HepG2 (cell line): ENCODE measurements around the gene CCDC87. TPM values are rescaled to one million over a fixed set of nuclear protein-coding genes. Genes with fewer than 3 reads are reported as not detected.

ENCODE experiments used
- ATAC-seq: fragments of 200-7000 bp; cut with Tn5 transposase; 3 replicates; pipeline ENCODE4 v1.9.1; 2020; ENCODE audit warnings: mild to moderate bottlenecking, moderate library complexity
- BruUV-seq: library from RNA; stranded (reverse); fragments of 400-500 nt; replicated peaks from 2 replicates; lab custom pipeline; 2021; lab: Mats Ljungman, UMichigan
- CTCF ChIA-PET: fragments of 300-600 bp; formaldehyde crosslinking; extraction: SDS; loops from one replicate; lab custom pipeline; 2021; ENCODE audit warnings: low total read pairs, inconsistent platforms, low intra/inter-chr PET ratio; lab: Yijun Ruan, JAX
- POLR2A ChIA-PET: fragments of 350-600 bp; sonication (Branson Sonifier 250); formaldehyde crosslinking; loops from one replicate; lab custom pipeline; 2020; ENCODE audit warnings: antibody characterized with exemption, inconsistent platforms; lab: Yijun Ruan, JAX
- DNase-seq: peaks from one replicate; pipeline ENCODE4 v3.0.0-alpha.2; 2015; ENCODE audit warnings: low spot score
- FAIRE-seq: peaks from 3 replicates; lab custom pipeline; 2011; peaks lifted over from hg19 to GRCh38; lab: Jason Lieb, UNC
- H2AFZ ChIP-seq: one replicate; pipeline ENCODE4 v1.6.1; 2011; ENCODE audit warnings: low read length, inconsistent platforms
- H3K27ac ChIP-seq: fragments of 300-600 bp; 3 replicates; pipeline ENCODE4 v1.8.0; 2011; ENCODE audit warnings: mixed run types, mild to moderate bottlenecking, mixed read lengths, low read length, inconsistent platforms; ENCODE audit not compliant: insufficient read depth; ENCODE audit errors: extremely low read length
- H3K27me3 ChIP-seq, 2 experiments: fragments of 200-600 bp in 1 of 2; 2 replicates in 1 of 2; 3 replicates in 1 of 2; pipeline versions ENCODE4 v1.6.0 to v1.8.0; 2011; ENCODE audit warnings: low read length in 2 of 2, mild to moderate bottlenecking in 2 of 2, moderate library complexity in 2 of 2, inconsistent platforms in 1 of 2; ENCODE audit not compliant: insufficient read depth in 2 of 2, control insufficient read depth in 1 of 2
- H3K36me3 ChIP-seq, 2 experiments: fragments of 200-600 bp in 1 of 2; replicated peaks in 1 of 2; 2 replicates in 1 of 2; 3 replicates in 1 of 2; pipeline versions ENCODE4 v1.5.1 to v1.8.0; 2011; ENCODE audit warnings: low read length in 2 of 2, inconsistent platforms in 1 of 2; ENCODE audit not compliant: insufficient read depth in 2 of 2, control insufficient read depth in 1 of 2
- H3K4me1 ChIP-seq: 2 replicates; pipeline ENCODE4 v1.5.1; 2012; ENCODE audit warnings: low read length, inconsistent platforms; ENCODE audit not compliant: insufficient read depth
- H3K4me2 ChIP-seq: 2 replicates; pipeline ENCODE4 v1.6.0; 2011; ENCODE audit warnings: low read depth, low read length, inconsistent platforms
- H3K4me3 ChIP-seq, 3 experiments: fragments of 200-600 bp in 1 of 3; sonication (generic), shearing (Covaris generic) in 1 of 3; replicated peaks in 1 of 3; 2 replicates each; pipeline ENCODE4 v1.5.1; 2011 to 2016; ENCODE audit warnings: low read length in 3 of 3, inconsistent platforms in 2 of 3, low read depth in 2 of 3, mild to moderate bottlenecking in 2 of 3, control low read depth in 1 of 3, mixed read lengths in 1 of 3; ENCODE audit not compliant: insufficient read depth in 1 of 3
- H3K79me2 ChIP-seq: one replicate; pipeline ENCODE4 v1.6.1; 2011; ENCODE audit warnings: low read length, inconsistent platforms; ENCODE audit not compliant: insufficient read depth
- H3K9ac ChIP-seq: 2 replicates; pipeline ENCODE4 v1.6.0; 2011; ENCODE audit warnings: mild to moderate bottlenecking, low read depth, low read length, inconsistent platforms; ENCODE audit not compliant: insufficient read depth
- H3K9me3 ChIP-seq: 2 replicates; pipeline ENCODE4 v1.5.1; 2012; ENCODE audit warnings: mild to moderate bottlenecking, low read length
- H4K20me1 ChIP-seq: 2 replicates; pipeline ENCODE4 v1.6.0; 2011; ENCODE audit warnings: inconsistent platforms, mild to moderate bottlenecking, low read length, moderate library complexity; ENCODE audit not compliant: insufficient read depth
- ARNTL ChIP-seq: sonication (generic); formaldehyde crosslinking; IDR thresholded peaks from 2 replicates; pipeline ENCODE4 v1.4.0; 2020; ENCODE audit warnings: mild to moderate bottlenecking, missing genetic modification reagents
- CSRNP1 ChIP-seq: sonication (generic); formaldehyde crosslinking; IDR thresholded peaks from 2 replicates; pipeline ENCODE4 v1.8.1; 2023; ENCODE audit warnings: mild to moderate bottlenecking, missing genetic modification reagents
- SOX13 ChIP-seq, 3 experiments: fragments of 450-650 bp in 1 of 3; sonication (generic) in 1 of 3; formaldehyde crosslinking in 1 of 3; IDR thresholded peaks in 2 of 3; conservative IDR thresholded peaks in 1 of 3; 2 replicates each; pipeline versions ENCODE4 v1.5.0 to v1.6.1; 2016 to 2020; ENCODE audit warnings: antibody characterized with exemption in 1 of 3, mild to moderate bottlenecking in 1 of 3, missing compliant biosample characterization in 1 of 3, missing genetic modification reagents in 1 of 3, moderate library complexity in 1 of 3
- ZFP36 ChIP-seq: fragments of 150-350 bp; IDR thresholded peaks from 2 replicates; pipeline ENCODE4 v1.6.1; 2018; ENCODE audit warnings: borderline replicate concordance, low read length, low read depth; ENCODE audit not compliant: partially characterized antibody
- ZIK1 ChIP-seq: sonication (generic); formaldehyde crosslinking; IDR thresholded peaks from 2 replicates; pipeline ENCODE4 v1.5.0; 2020; ENCODE audit warnings: mild to moderate bottlenecking, low read depth, missing genetic modification reagents, borderline replicate concordance
- ZNF260 ChIP-seq: sonication (generic); formaldehyde crosslinking; IDR thresholded peaks from 2 replicates; pipeline ENCODE4 v1.4.0; 2020; ENCODE audit warnings: missing genetic modification reagents, low read depth, mild to moderate bottlenecking, borderline replicate concordance
- ZNF589 ChIP-seq: sonication (generic); formaldehyde crosslinking; conservative IDR thresholded peaks from 2 replicates; pipeline ENCODE4 v1.8.0; 2022; ENCODE audit warnings: mild to moderate bottlenecking, moderate library complexity, missing genetic modification reagents
- WGBS: methylation state at CpG from one replicate; pipeline ENCODE4 v1.1.6; 2017; ENCODE audit warnings: low lambda C conversion rate; 5-methylcytosine and 5-hydroxymethylcytosine counted together
- in situ Hi-C: cut with HindIII; loops from 2 replicates; pipeline ENCODE4 v1.10.0; 2017; ENCODE audit warnings: low pct_unique_long_range_greater_than_20kb; ENCODE audit not compliant: extremely low pct_ligation_motif_present
- intact Hi-C: fragments of 100-400 bp; cut with micrococcal nuclease; formaldehyde crosslinking; loops from one replicate; pipeline ENCODE4 v1.10.0; 2022; ENCODE audit not compliant: unreplicated experiment
- polyA plus RNA-seq, 8 experiments: library from polyadenylated mRNA; depleted of rRNA in 3 of 8; stranded (reverse) in 7 of 8; unstranded in 1 of 8; fragments of >200 nt; fragmentation: Illumina TruSeq in 4 of 8; extraction: Trizol in 4 of 8; gene quantifications; 2 replicates each; pipeline versions ENCODE4 v1.2.1 to v1.2.3, GENCODE V29; 2011 to 2016; ENCODE audit warnings: low read depth in 4 of 8, missing spikeins in 1 of 8, mixed read lengths in 1 of 8; ENCODE audit not compliant: insufficient read depth in 1 of 8
- total RNA-seq, 5 experiments: library from RNA; depleted of rRNA; stranded (reverse); fragments of >200 nt; fragmentation: Illumina TruSeq; extraction: Trizol; gene quantifications; 2 replicates each; pipeline ENCODE4 v1.2.3, GENCODE V29; 2016; ENCODE audit warnings: low read depth in 1 of 5
- TF ChIP-seq, protein P1 (sequence below): conservative IDR thresholded peaks from 2 replicates; pipeline ENCODE4 v1.6.1; 2018; ENCODE audit warnings: missing genetic modification reagents
- TF ChIP-seq, protein P2 (sequence below): sonication (generic); formaldehyde crosslinking; IDR thresholded peaks from 2 replicates; pipeline ENCODE4 v1.9.0; 2021; ENCODE audit warnings: mild to moderate bottlenecking, missing genetic modification reagents

CCDC87 gene
- total and polyA plus RNA-seq, 2 of the 13 experiments (the other 11 are each of a cell fraction or from before 2014, with no cell fraction given) = 0.05 to 0.42 TPM

- TF ChIP-seq ZFP36 = no peak
- 0 out of 2 replicates have a peak, but pooled peaks have one; percentile 21 for TF ChIP-seq ZIK1
- no peak for TF ChIP-seq ZNF260 (CRISPR knock-in tag)
- peak; percentile 91; the same call in 1 of the 2 replicates for TF ChIP-seq CSRNP1
- TF ChIP-seq SOX13 (IDR thresholded peaks at IDR 0.05) = no peak
- peak in 1 of 2 experiments; percentile 51; a peak in 2 of 4 replicates for TF ChIP-seq SOX13 (CRISPR knock-in tag; conservative IDR thresholded peaks at IDR 0.05 in 1 of 2, IDR thresholded peaks at IDR 0.05 in 1 of 2)
Observed at GRCh38 chr11:66592457-66593302, at the start of gene CCDC87, which contains the start of gene CCS (continued).

DNA sequence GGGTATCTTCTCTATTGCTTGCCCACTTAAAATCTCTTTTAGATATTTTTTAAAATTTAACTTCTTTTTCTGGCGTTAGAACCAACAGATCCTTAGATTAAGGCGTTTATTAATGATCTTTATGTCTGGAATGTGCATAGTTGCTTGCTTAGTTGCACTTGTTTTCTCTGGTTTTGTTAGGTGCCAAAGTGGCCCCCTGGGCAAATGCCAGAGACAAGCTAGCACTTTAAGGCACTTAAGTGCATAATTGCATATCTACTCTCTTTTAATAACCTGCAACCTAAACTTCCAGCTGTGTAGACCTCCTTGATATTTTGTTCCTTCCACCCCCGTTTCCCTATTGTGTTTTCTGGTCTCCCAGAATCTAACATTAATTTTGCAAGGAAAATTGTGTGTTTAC lies 49.0 kb upstream of the CCDC87 start:
- CTCF ChIA-PET = no interaction called here
- in situ Hi-C loops (no loop called here), intact Hi-C loops (no loop called here)
- BruUV-seq = no TSS peak
- FAIRE-seq (no peak), DNase-seq (no peak), ATAC-seq (no peak)
- H3K4me3 ChIP-seq = peak overlapping the region; percentile 19 to 44 (median 25); a peak in 3 of 6 replicates
- peaks cover 76% of the 10 kb centered on the region for H3K4me1 ChIP-seq
- no peaks in the 10 kb centered on the region for H3K9me3 ChIP-seq
- WGBS = 64% methylated on average over 3 of the region's 3 CpGs
- H3K36me3 ChIP-seq = peaks cover 18 to 55% of the 10 kb centered on the region in 2 experiments
- peaks cover 79% of the 10 kb centered on the region for H4K20me1 ChIP-seq
- peak overlapping the region; percentile 88 for H3K4me2 ChIP-seq
- H3K27ac ChIP-seq = no peak overlapping the region
- H3K79me2 ChIP-seq = peaks cover 92% of the 10 kb centered on the region
- POLR2A ChIA-PET = interaction anchor here (10.0 kb wide), 1 partner anchor 21 kb away, joined by 211 read pairs; the partner anchor contains the start of gene RBM14
- no peaks in the 10 kb centered on the region; a peak in 1 of 5 replicates for H3K27me3 ChIP-seq
- no peak overlapping the region for H2AFZ ChIP-seq
- peak overlapping the region; percentile 28; the same call in 1 of the 2 replicates for H3K9ac ChIP-seq
- TF ChIP-seq, protein P1, sequence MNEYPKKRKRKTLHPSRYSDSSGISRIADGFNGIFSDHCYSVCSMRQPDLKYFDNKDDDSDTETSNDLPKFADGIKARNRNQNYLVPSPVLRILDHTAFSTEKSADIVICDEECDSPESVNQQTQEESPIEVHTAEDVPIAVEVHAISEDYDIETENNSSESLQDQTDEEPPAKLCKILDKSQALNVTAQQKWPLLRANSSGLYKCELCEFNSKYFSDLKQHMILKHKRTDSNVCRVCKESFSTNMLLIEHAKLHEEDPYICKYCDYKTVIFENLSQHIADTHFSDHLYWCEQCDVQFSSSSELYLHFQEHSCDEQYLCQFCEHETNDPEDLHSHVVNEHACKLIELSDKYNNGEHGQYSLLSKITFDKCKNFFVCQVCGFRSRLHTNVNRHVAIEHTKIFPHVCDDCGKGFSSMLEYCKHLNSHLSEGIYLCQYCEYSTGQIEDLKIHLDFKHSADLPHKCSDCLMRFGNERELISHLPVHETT (CRISPR knock-in tag) = no peak
- TF ChIP-seq, protein P2, sequence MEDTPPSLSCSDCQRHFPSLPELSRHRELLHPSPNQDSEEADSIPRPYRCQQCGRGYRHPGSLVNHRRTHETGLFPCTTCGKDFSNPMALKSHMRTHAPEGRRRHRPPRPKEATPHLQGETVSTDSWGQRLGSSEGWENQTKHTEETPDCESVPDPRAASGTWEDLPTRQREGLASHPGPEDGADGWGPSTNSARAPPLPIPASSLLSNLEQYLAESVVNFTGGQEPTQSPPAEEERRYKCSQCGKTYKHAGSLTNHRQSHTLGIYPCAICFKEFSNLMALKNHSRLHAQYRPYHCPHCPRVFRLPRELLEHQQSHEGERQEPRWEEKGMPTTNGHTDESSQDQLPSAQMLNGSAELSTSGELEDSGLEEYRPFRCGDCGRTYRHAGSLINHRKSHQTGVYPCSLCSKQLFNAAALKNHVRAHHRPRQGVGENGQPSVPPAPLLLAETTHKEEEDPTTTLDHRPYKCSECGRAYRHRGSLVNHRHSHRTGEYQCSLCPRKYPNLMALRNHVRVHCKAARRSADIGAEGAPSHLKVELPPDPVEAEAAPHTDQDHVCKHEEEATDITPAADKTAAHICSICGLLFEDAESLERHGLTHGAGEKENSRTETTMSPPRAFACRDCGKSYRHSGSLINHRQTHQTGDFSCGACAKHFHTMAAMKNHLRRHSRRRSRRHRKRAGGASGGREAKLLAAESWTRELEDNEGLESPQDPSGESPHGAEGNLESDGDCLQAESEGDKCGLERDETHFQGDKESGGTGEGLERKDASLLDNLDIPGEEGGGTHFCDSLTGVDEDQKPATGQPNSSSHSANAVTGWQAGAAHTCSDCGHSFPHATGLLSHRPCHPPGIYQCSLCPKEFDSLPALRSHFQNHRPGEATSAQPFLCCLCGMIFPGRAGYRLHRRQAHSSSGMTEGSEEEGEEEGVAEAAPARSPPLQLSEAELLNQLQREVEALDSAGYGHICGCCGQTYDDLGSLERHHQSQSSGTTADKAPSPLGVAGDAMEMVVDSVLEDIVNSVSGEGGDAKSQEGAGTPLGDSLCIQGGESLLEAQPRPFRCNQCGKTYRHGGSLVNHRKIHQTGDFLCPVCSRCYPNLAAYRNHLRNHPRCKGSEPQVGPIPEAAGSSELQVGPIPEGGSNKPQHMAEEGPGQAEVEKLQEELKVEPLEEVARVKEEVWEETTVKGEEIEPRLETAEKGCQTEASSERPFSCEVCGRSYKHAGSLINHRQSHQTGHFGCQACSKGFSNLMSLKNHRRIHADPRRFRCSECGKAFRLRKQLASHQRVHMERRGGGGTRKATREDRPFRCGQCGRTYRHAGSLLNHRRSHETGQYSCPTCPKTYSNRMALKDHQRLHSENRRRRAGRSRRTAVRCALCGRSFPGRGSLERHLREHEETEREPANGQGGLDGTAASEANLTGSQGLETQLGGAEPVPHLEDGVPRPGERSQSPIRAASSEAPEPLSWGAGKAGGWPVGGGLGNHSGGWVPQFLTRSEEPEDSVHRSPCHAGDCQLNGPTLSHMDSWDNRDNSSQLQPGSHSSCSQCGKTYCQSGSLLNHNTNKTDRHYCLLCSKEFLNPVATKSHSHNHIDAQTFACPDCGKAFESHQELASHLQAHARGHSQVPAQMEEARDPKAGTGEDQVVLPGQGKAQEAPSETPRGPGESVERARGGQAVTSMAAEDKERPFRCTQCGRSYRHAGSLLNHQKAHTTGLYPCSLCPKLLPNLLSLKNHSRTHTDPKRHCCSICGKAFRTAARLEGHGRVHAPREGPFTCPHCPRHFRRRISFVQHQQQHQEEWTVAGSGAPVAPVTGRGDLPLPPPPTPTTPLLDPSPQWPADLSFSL (CRISPR knock-in tag) = no peak
- TF ChIP-seq ZNF589 (CRISPR knock-in tag) = no peak
- no peak for TF ChIP-seq ARNTL (CRISPR knock-in tag)
